Measurements from ENCODE around the gene SELPLG.

DNA sequence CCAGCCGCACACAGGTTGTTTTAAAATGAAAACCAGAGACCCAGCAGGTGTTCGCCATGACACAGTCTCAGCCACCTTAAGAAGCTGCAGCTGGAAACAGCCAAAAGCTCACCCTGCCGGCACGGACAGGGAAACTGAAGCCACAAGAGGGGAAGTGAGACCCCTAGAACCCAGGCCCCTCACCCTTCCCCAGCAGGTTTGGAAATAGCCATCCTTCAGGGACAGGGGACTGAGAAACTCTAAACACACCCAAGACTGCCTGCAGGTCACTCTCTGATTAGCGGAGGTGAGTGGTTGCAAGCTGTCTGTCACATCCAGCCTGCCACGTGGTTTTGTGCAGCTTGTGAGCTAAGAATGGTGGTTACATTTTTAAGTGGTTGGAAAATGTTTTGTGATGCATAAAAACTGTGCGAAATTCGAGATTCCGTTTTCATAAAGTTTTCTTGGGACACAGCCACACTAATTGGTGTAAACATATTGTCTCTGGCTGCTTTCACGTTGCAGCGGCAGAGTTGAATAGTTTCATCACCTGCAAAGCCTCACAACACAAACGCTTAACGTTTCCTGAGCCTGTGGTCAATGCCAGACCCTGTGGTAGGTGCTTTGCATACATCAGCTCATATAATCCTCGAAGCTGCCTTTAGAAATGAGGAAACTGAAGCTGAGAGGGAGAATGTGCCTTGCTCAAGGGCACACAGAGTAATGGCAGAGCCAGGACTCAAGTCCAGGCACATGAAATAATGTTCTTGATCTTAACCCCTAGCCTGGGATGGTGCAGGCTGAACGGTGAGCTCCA lies 1.7 kb upstream of the SELPLG start:
- TF ChIP-seq CTCF (IDR thresholded peaks at IDR 0.05) (no peak), EZH2 (IDR thresholded peaks at IDR 0.05; ENCODE audit: borderline replicate concordance, insufficient read depth, low read depth, low read length, poor library complexity, severe bottlenecking) (no peak)
